HG03045 (cell line): ENCODE measurements around the gene SEMA6C.
"Not testable (repeated sequence)": the region's sequence is repeated elsewhere in the genome, so short reads cannot be mapped to it uniquely, and the experiment has no call there.

Source experiments
- ATAC-seq: cut with Tn5 transposase; IDR thresholded peaks from one replicate; pipeline ENCODE4 v1.9.1; 2021; ENCODE audit warnings: mild to moderate bottlenecking, moderate library complexity; ENCODE audit not compliant: unreplicated experiment

The SEMA6C gene

GRCh38 chr1:151132335-151133017 lies 14.0 kb downstream of the SEMA6C start:
- no peak for ATAC-seq

GRCh38 chr1:151131701-151132334 lies 14.6 kb downstream of the SEMA6C start:
- ATAC-seq: no peak

GRCh38 chr1:151130987-151131586 lies 15.3 kb downstream of the SEMA6C start:
- no peak for ATAC-seq

- no peak for ATAC-seq
These were observed 17.6 kb downstream of the SEMA6C start for GRCh38 chr1:151128800-151129199.

GRCh38 chr1:151124763-151125403 lies 21.5 kb downstream of the SEMA6C start:
- no peak for ATAC-seq

GRCh38 chr1:151113877-151114276 lies 32.6 kb downstream of the SEMA6C start:
- no peak for ATAC-seq

GRCh38 chr1:151108331-151108730 lies 38.1 kb downstream of the SEMA6C start:
- no peak for ATAC-seq

GRCh38 chr1:151106894-151107293 lies 39.5 kb downstream of the SEMA6C start:
- ATAC-seq: no peak

GRCh38 chr1:151104630-151105029 lies 41.8 kb downstream of the SEMA6C start:
- no peak for ATAC-seq

GRCh38 chr1:151098126-151098525 lies 48.3 kb downstream of the SEMA6C start:
- ATAC-seq: no peak

- ATAC-seq: not testable (repeated sequence)
These were observed 49.0 kb downstream of the SEMA6C start for GRCh38 chr1:151097426-151097825.

- ATAC-seq: no peak
These were observed 60.4 kb downstream of the SEMA6C start for GRCh38 chr1:151085953-151086559.
